ENCODE data around the gene SPEN. TPM values are rescaled to one million over a fixed set of nuclear protein-coding genes. Genes with fewer than 3 reads are reported as not detected.
A peak's percentile ranks its signal among the peaks of the same experiment; 100 is the strongest.

Gene SPEN
- total and polyA plus RNA-seq, 9 of the 15 experiments (the other 6 are each of a cell fraction or from before 2014, with no cell fraction given): 5.7 to 87.5 (median 27.2) TPM

- no peak for TF ChIP-seq GTF3C2 (IDR thresholded peaks at IDR 0.05; ENCODE audit: borderline replicate concordance, extremely low read depth, insufficient read length)
- TF ChIP-seq CBX1 (IDR thresholded peaks at IDR 0.05; ENCODE audit: low read depth): no peak
- TF ChIP-seq TEAD1 (CRISPR knock-in tag; IDR thresholded peaks at IDR 0.05): peak in 1 of 2 experiments; percentile 77; a peak in 1 of 4 replicates
- TF ChIP-seq TSHZ1 (CRISPR knock-in tag; IDR thresholded peaks at IDR 0.05): no peak
- TF ChIP-seq TAL1 (IDR thresholded peaks at IDR 0.05): no peak
- TF ChIP-seq SMARCE1 (IDR thresholded peaks at IDR 0.05): peak; percentile 68
- no peak; the same call in 1 of the 2 replicates for TF ChIP-seq BACH1 (tag; IDR thresholded peaks at IDR 0.05)
- TF ChIP-seq ZNF445 (CRISPR knock-in tag; IDR thresholded peaks at IDR 0.05; ENCODE audit: low read depth): no peak
- peak; percentile 78 for TF ChIP-seq MYC (IDR thresholded peaks at IDR 0.05; ENCODE audit: low read depth, low read length)
- peak; percentile 76; the same call in 1 of the 2 replicates for TF ChIP-seq MYC (CRISPR knock-in tag; IDR thresholded peaks at IDR 0.05; ENCODE audit: borderline replicate concordance, low read depth)
- no peak for TF ChIP-seq GMEB1 (CRISPR knock-in tag; IDR thresholded peaks at IDR 0.05)
- peak; percentile 87; the same call in 1 of the 2 replicates for TF ChIP-seq CTBP1 (IDR thresholded peaks at IDR 0.05; ENCODE audit: borderline replicate concordance)
- TF ChIP-seq ZNF184 (CRISPR knock-in tag; IDR thresholded peaks at IDR 0.05): no peak
- TF ChIP-seq BCLAF1 (IDR thresholded peaks at IDR 0.05; ENCODE audit: borderline replicate concordance in 1 of 2, control insufficient read depth in 1 of 2, low read depth in 2 of 2, low read length in 1 of 2): peak in 1 of 2 experiments; percentile 53; a peak in 1 of 4 replicates
- TF ChIP-seq CEBPB (tag; IDR thresholded peaks at IDR 0.05): peak; percentile 92
These were observed 102.1 kb downstream of the SPEN start (continued) for GRCh38 chr1:15949453-15950245.

Measured in K562 (cell line).